Measurements from ENCODE around the gene KLF1.

- TF ChIP-seq, protein P1, sequence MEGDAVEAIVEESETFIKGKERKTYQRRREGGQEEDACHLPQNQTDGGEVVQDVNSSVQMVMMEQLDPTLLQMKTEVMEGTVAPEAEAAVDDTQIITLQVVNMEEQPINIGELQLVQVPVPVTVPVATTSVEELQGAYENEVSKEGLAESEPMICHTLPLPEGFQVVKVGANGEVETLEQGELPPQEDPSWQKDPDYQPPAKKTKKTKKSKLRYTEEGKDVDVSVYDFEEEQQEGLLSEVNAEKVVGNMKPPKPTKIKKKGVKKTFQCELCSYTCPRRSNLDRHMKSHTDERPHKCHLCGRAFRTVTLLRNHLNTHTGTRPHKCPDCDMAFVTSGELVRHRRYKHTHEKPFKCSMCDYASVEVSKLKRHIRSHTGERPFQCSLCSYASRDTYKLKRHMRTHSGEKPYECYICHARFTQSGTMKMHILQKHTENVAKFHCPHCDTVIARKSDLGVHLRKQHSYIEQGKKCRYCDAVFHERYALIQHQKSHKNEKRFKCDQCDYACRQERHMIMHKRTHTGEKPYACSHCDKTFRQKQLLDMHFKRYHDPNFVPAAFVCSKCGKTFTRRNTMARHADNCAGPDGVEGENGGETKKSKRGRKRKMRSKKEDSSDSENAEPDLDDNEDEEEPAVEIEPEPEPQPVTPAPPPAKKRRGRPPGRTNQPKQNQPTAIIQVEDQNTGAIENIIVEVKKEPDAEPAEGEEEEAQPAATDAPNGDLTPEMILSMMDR (IDR thresholded peaks at IDR 0.05; ENCODE audit: poor library complexity, severe bottlenecking) = no peak
- no peak for TF ChIP-seq EZH2 (IDR thresholded peaks at IDR 0.05; ENCODE audit: borderline replicate concordance, insufficient read depth, low read length, poor library complexity, severe bottlenecking)
These were observed 5.7 kb downstream of the KLF1 start, which contains the start of gene DNASE2 for GRCh38 chr19:12881172-12881808.
